Pulmonary artery endothelial cell (primary cell): ENCODE data around the gene TMBIM1. TPM values are rescaled to one million over a fixed set of nuclear protein-coding genes. Genes with fewer than 3 reads are reported as not detected.

ENCODE experiments used
- DNase-seq: peaks from one replicate; pipeline ENCODE4 v3.0.0-alpha.2; 2011; ENCODE audit warnings: low read depth, low spot score
- total RNA-seq: library from RNA; depleted of rRNA; stranded (reverse); fragments of >200 nt; gene quantifications from 2 replicates; pipeline ENCODE4 v1.2.3, GENCODE V29; 2014

The TMBIM1 gene
- total RNA-seq, 1 donor from 2014 or later: 128 TPM

DNA sequence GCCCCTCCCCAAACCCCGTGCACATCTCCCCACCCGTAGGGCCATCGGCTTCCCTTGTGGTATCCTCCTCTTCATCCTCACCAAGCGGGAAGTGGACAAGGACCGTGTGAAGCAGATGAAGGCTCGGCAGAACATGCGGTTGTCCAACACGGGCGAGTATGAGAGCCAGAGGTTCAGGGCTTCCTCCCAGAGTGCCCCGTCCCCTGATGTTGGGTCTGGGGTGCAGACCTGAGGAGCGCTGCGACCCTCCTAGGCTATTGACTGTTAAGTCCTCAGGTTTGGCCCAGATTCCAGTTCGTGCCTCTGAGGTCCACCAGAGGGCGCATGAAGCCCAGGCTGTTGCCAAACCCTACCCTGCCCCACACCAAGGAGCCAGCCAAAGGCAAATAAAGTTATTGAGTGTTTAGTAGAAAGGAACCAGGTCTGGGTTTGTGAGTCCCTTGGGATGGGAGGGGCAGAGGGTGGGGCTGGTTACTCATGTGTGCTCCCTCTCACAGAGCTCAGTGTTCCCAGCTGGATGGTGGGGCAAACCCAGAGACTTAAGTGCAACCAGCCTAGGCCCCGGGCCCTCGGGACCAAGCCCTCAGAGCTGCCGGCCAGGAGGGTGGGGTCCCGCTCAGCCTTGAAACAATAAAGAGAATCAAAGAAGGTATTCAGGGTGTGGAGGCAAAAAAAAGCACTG, 19.6 kb downstream of the TMBIM1 start:
- DNase-seq: no peak

DNA sequence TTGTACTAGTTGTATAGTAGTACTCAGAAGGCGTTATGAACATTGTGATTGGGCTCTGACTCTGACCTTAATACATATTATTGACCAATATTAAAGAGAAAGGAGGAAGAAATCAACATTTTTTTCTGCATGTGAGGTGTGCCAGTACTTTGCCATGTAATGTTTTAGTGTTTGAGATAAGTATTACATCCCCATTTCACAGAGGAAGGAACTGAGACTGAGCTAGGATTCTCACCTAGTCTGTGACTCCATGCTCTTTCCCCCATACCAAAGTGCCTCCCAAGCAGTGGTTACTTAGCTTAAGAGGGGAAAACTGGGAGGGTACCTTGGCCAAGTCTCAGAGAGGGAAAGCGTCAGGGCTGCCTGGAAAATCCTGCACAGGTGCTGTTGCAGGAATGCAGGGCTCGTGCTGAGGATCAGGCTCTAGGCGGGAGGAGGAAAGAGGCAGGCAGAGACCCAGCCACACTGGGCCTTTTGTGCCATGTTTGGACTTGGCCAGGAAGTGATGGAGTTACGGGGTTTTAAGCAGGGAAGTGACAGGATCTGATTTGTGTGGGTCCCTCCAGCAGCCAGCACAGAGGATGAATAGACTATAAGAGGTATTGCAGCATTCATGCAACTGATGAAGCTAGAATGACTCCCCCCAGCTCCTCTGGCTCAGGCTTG, 20.3 kb downstream of the TMBIM1 start:
- no peak for DNase-seq

DNA sequence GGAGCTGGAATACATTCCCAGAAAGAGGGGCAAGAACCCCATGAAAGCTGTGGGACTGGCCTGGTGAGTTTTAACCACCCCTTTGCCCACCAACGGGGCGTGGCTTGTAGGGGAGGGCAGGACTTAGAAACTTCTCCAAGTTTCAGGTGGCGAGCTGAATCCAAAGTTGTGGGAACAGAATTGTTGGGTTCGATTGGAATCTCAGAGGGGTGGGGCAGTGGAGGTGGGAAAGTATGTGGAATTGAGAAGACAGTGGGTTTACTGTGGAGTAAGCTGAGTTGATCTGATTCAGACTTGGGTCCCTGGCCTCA, 20.9 kb downstream of the TMBIM1 start:
- DNase-seq: no peak

DNA sequence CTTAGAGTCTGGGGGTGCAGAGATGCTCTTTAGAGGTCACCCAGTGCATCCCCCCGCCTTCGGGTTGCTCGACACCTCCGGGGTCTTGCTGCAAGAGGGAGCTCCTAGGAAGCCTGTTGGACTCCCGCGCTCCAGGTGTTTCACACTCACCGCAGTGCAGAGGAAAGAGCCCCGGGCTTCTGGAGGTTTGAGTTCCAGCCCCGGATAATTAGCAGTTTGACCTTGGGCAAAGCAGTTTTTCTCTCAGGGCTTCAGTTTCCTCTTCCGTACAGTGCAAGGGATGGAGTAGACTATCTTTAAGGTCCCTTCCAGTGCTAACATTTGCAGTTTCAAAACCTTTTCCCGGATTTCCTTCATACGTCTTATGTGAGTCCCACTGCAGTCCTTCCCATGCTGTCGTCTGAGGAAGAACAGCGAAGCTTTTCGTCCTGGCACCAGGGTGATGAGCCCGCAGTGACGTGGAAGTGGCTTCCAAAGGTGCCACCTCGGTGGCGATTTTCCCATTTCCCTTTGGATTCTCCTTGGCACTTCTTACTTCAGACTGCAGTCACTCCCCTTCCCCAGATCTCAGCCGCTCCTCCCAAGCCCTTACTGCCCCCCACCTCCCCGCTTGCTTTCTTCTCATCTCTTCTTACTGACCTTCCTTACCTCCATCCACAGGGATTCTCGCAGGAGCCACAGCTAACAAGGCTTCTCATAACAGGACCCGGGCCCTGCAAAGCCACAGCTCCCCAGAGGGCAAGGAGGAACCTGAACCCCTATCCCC, 21.4 kb downstream of the TMBIM1 start:
- no peak for DNase-seq

DNA sequence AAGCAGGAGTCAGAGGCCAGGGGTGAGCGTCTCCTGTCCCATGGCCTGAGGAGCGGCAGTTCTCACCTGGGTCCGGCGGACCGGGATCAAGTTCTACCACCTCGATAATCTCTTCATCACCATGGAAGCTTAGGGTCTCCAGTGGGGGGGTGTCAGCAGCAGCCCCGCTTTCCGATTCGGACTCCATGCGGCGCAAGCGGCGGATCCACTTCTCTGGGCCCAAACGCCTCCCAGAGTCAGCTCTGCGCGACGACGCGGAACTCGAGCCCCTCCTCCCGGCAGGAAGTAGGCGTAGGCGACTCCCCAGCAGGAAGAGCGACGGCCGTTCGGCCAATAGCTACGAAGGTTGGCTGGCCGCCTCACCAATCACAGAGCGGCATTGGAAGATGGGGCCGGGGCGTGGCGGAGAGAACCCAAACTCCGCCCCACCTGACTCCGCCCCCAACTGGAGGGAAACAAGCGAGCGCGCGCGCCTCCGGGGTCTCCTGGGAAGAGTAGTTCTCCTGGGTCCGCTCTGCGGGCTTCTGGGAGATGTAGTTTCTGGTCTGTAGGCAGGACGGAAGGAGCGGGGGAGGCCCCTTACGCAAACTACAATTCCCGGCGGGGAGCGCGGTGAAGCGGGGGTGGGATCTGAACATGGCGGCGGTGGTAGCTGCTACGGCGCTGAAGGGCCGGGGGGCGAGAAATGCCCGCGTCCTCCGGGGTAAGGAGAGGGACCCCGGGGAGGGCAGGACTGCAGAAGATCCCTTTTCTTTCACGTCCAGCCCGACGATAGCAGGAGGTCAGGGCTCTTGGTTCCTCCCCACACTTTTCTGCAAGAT, 22.2 kb downstream of the TMBIM1 start, which contains the start of the genes AAMP and PNKD:
Gene AAMP, minus strand, starts transcription at position 238 of the 821 bp plus-strand sequence. Its CDS starts 51 bp downstream, at position 187.
Gene PNKD, plus strand, starts transcription at position 620 of the 821 bp plus-strand sequence. Its CDS starts 17 bp downstream, at position 637.
- DNase-seq: peak; percentile 96

DNA sequence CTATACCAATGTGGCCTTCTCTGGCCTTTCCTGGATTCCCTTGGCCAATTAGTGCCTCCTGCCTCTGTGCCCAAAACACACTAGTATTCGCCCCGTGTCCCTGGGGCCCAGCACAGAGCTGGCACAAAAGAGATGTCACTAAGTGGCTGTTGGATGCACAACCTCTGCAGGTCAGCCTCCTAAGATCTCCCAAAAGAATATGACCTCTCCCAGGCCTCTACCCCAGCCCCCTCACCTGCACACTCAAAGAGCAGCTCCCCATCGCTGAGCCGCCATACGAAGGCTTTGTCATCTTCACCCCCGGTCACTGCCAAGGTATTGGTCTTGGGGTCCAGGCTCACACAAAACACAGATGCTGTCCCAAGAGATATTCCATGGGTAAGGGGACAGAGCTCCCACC, 25.0 kb downstream of the TMBIM1 start:
- DNase-seq: no peak

DNA sequence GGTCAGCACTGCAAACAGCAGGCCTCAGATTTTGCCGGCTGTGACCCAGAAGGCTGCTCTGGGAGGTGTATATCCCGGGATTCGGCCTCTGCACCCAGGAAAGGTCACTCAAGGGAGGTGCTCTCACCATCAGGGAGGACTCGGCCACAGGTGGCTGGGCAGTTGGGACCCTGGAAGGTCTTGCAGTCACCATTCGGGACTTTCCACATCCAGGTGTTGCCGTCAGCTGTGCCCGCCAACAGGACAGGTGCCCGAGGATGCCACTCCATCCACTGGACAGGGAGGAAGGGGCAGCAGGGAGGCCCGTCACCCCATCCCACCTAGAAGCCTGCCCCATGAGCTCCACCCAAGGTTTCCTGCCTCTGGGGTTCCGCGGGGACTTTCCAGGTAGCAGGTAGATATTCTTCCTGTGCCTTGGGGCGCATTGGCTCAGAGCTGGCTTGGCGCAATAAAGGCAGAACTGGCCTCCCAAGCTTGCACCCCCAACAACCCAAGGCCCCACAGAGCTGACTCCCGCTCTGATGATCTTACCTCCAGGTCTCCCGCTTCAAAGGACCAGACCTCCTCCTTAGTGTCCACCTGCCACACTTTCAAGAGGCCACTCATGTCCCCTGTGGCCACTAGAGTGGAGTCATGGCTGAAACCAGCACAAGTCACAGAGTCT, 25.9 kb downstream of the TMBIM1 start:
- DNase-seq: no peak

DNA sequence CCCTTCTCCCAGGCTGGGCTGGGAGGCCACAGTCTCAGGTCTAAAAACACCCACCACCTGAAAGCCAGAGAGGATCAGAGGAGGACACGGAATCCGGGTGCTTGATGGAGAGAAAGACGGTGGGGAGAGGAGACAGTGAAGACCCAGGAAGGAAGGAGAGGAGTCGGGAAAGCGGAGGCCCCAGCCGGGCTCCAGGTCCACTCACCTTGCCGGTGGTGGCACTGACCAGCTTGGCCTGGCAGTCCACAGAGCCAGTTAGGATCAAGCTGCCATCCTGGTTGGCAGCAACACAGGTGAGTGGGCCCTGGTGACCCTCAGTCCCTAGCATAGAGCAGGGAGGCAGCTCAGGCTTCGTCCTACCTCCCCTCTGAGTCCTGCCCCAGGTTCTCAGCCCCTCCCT, 26.7 kb downstream of the TMBIM1 start:
- no peak for DNase-seq

DNA sequence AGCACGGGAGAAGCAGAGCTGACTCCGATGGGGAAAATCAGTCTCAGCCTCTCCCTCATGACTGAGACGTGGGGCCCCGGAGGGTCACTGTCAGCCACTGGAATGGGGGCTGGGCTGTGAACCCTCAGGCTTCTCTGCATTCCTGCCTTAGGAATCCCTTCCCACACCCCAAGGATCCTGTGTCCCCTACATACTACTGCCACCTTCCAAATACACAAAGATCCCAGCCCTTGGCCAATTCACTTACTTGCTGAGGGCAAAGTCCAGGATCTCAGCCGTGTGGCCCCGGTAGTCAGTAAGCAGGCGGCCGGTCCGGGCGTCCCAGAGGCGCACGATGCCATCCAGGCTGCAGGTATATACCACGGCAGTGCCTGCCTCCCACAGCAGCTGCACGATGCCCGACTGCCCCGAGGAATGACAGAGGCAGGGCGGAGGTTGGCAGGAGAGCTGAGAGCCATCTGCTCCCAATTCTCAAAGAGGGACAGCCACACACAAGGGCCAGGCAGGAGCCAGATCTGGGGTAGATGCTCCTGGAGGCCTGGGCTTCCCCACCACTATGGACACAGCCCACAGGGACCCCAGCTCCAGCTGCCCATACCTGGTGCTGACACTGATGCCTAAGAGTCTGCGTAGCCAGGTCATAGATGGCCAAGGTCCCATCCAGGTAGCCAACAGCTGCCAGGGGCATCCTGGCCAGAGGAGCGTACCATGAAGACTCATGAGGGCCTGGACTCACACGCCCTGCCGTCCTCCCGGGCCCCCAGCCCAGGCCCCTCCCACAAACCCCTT, 27.3 kb downstream of the TMBIM1 start:
- no peak for DNase-seq

DNA sequence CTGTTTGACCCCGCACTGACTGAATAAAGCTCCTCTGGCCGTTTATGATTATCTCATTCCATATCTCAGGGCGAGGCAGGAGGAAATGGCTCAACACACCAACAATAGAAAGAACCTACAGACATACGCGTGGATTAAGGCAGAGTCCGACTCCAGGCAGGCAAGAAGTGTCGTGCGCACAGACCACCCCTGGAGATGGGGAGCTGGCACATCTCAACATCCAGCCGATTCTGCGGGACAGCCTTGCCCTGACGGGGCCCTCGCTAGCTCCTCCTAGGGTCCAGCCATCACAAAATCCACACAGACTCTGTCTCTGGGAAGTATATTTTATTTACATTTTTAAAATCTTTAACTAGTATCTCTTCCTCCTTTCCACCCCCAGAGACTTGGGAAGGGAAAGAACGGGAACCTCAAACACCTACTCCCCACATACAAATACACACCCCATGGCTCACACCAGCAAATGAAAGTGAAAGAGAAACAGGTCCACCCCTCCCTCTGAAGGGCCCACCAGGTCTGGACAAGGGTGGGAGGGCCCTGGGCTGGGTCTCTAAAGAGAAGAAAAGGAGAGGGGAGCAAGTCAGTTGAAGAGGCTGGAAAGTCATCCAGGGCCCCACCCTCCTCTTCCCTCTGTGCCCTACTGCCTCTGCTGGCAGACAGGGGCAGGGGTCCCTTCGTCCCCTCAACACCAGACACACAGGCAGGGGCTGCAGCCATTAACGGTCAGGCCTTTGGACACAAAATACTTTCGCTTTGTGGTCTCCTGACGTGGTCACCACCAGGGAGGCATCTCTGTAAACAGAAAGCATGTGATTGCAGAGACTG, 28.3 kb downstream of the TMBIM1 start:
- DNase-seq: no peak

DNA sequence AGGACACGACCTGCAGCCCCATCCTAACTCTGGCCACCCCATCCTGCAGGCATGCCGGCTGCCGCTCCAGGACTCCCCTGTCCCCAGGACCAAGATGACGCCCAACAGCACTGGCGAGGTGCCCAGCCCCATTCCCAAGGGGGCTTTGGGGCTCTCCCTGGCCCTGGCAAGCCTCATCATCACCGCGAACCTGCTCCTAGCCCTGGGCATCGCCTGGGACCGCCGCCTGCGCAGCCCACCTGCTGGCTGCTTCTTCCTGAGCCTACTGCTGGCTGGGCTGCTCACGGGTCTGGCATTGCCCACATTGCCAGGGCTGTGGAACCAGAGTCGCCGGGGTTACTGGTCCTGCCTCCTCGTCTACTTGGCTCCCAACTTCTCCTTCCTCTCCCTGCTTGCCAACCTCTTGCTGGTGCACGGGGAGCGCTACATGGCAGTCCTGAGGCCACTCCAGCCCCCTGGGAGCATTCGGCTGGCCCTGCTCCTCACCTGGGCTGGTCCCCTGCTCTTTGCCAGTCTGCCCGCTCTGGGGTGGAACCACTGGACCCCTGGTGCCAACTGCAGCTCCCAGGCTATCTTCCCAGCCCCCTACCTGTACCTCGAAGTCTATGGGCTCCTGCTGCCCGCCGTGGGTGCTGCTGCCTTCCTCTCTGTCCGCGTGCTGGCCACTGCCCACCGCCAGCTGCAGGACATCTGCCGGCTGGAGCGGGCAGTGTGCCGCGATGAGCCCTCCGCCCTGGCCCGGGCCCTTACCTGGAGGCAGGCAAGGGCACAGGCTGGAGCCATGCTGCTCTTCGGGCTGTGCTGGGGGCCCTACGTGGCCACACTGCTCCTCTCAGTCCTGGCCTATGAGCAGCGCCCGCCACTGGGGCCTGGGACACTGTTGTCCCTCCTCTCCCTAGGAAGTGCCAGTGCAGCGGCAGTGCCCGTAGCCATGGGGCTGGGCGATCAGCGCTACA, 29.4 kb downstream of the TMBIM1 start:
- DNase-seq: no peak

DNA sequence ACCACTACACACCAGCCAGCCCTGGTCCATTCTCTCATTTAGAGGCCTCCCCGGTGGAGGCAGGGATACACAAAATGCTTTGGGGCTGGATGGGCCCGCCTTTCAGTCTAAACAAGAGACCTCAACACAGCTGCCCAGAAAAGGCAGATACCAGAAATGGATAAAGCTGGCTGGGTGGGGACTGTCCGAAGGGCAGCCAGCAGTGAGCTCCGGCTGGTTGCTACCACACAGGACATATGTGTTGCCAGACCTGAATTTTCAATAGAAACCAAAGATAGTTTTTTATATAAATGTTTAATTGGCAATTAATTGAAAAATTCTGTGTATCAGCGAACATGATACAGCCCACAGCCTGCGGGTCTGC, 30.1 kb downstream of the TMBIM1 start:
- DNase-seq: no peak

DNA sequence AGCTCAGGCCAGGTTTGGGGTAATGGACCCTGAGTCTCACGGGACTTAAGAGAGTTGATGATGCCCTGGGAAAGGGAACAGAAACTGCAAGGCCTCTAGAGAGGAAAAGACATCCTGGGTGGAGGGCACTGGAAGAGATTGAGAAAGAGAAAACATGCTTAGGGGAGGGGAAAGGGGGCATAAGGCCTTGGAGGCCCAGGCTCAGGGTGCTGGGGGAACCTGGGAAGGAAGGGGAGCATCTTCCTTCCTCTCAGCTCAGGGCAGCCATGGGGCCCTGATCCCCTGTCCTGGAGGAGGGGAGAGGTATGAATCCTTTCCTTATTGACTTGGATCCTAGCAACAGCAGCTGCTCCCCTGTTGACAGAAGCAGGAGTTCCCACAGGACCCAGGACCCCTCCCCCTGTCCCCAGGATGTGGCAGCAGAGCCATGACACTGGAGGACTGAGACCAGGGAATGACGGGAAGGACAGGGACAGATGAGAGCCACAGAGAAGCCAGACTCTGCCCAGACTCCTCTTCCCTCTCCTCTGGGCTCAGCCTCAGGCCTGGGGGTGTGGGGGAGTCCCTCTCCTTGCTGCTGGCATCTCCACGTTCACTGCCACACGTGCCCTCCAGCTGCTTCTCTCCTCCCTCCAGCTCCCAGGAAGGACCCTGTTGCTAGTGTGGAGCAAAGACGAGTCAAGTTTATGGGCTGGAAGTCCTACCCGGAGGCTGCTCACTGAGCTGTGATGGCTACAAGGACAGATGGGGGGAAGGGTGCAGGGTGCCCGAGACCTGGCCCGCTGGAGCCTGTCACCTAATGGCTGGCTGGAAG, 30.7 kb downstream of the TMBIM1 start:
- DNase-seq: no peak

DNA sequence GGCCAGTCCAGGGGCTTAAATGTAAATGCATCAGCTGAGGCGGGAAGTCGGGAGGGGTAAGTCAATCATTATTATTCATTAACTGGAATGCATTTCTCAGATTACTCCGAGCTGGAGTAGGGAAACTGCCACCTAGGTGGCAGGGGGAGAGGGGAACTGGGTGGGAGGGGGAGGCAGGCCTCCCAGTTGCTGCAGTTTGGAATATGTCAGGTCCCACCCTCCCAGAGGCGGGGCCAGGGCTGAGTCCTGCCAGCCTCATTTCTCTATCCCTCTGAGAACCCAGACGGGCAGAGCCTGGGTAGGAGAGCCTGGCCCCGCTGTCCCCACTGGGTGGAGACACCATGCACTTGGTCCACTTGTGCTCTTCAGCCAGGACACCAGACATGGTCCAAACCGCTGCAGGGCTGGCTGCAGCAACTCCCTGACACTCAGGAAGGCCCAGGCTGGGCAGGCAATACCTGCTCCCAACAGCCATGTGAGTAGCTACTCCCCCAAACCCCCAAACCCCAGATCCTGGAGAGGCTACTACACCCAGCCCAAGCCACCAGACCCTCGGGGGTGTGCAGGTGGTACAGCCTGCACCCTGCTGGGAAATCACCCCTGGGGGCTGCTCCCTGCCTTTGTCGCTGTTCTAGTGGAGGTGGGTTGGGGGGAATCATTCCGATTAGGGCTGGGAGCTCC, 31.4 kb downstream of the TMBIM1 start, which contains the start of gene GPBAR1:
Gene GPBAR1, plus strand, starts transcription at position 274 of the 681 bp plus-strand sequence. CDS start 1,710 bp downstream, outside the sequence.
- no peak for DNase-seq

DNA sequence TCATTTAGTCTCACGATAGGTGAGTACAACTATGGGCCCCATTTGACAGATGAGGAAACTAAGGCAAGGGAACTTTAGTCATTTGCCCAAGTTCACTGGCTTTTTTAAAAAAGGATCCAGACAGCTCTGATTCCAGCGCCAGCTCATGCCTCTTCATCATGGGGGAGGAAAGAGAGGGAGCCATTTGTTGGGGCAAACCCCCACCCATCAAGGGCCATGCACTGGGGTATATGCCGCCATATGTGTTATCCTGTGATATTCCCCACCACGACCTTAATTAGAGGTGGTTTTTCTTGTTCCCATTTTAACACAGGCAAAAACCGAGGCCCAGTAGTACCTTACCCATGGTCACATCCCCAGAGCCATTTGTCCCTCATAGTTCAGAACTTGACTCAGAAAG, 32.1 kb downstream of the TMBIM1 start:
- DNase-seq: no peak

DNA sequence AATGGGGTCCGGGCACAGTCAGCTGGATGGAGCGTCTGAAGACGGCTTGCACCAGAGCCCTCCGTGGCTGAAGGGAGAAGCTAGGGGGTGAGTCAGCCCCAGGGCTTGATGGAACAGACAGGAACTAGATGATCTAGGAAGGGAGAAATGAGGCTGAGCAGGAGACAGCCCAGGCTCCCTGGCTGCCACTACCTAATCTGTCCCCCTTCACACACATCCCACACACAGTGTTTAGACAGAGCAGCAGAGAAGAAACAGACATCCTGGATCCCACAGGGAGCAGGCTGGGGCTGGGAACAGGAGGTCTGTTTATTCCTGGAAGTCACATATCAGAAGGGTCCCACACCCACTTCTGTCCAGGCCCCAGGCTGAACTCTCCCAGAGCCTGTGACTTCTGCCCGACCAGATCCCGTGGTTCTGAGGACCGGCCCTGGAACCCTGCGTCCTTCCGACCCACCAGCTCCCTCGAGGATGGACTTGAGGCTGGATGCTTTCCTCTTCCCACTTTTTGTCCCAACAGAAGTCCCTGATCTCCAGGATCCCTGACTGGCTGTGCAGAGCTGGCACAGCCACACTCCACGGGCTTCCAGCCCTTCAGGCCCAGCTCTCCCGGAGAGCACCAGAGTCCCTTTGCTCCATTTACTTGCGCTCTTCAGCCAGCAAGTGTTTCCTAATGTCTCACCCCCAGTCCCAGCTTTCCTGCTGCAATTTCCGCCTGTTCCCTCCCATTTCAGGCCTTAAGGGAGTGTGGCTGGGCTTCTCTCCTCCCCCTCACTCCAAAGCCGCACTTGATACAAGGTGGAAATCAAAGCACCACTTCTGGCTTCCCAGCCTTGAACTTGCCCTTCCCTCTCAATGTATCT, 33.0 kb downstream of the TMBIM1 start:
- DNase-seq: no peak
